GM12872 (cell line): ENCODE measurements around the gene KIF15.

Experiments
- CTCF ChIP-seq: IDR thresholded peaks from 3 replicates; pipeline ENCODE4 v1.5.1; 2011; ENCODE audit warnings: low read depth, mild to moderate bottlenecking, low read length, moderate library complexity; ENCODE audit not compliant: insufficient read depth

The KIF15 gene

GRCh38 chr3:44761101-44761423, 532 bp upstream of the KIF15 start:
- TF ChIP-seq CTCF, result no peak

- TF ChIP-seq CTCF, result no peak
Observed at GRCh38 chr3:44762170-44762677, 630 bp downstream of the KIF15 start.

DNA sequence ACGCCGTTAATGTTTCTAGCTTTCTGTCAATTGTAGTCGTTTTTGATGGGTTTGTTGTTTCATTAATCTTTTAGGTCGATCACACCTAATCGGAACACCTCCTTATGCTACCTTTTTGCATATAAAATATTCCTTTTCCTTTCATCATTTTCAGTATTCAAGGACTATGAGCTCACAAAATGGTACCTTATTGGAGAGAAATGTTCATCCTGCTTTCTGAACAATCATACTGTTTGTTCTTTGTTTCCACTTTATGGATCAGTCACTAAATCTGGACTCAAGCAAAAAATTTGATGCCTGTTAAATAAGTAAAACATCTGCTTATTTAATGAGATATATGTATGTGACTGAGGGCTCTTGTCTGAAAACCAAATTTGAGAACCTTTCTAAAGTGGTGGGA, 1.1 kb downstream of the KIF15 start:
- TF ChIP-seq CTCF, result no peak

- no peak for TF ChIP-seq CTCF
Observed at GRCh38 chr3:44764248-44764647, 2.7 kb downstream of the KIF15 start.

GRCh38 chr3:44771424-44772098, 10.0 kb downstream of the KIF15 start:
- no peak for TF ChIP-seq CTCF

GRCh38 chr3:44772099-44772442, 10.5 kb downstream of the KIF15 start:
- TF ChIP-seq CTCF, result no peak

- no peak for TF ChIP-seq CTCF
Observed at GRCh38 chr3:44782891-44783290, 21.3 kb downstream of the KIF15 start.
